Measurements from ENCODE around the gene HSFX3.

- TF ChIP-seq POLR2AphosphoS5 (IDR thresholded peaks at IDR 0.05; ENCODE audit: low read depth, low read length) = no peak
- no peak for TF ChIP-seq POLR2A (IDR thresholded peaks at IDR 0.05; ENCODE audit: low read depth, low read length)
- TF ChIP-seq TAF1 (IDR thresholded peaks at IDR 0.05; ENCODE audit: low read depth, low read length) = no peak
- no peak for TF ChIP-seq POU2F2 (IDR thresholded peaks at IDR 0.05; ENCODE audit: low read depth, low read length)
- no peak for TF ChIP-seq SPI1 (IDR thresholded peaks at IDR 0.05; ENCODE audit: low read depth, low read length)
- no peak for TF ChIP-seq PAX5 (IDR thresholded peaks at IDR 0.05; ENCODE audit: insufficient read depth, low read length, severe bottlenecking)
Observed at GRCh38 chrX:149499766-149500165, 50.0 kb downstream of the HSFX3 start.

Measured in GM12891 (cell line).